ENCODE measurements around the gene AMZ1. TPM values are rescaled to one million over a fixed set of nuclear protein-coding genes. Genes with fewer than 3 reads are reported as not detected.

AMZ1 gene
- total RNA-seq = 1 to 10 TPM in 1 of 2 donors, under 1 TPM in 1; 0.83 to 2.3 TPM
- polyA plus RNA-seq (ENCODE audit: insufficient read length in 2 of 2) = 1 to 10 TPM; 4.2 to 4.8 TPM
- long read RNA-seq, donor 1 = 0 reads
- long read RNA-seq, donor 2 = 0 reads
- long read RNA-seq, donor 3, partial matches to known transcripts = 33 of 33 reads
- long read RNA-seq, donor 3, other reads (novel, unspliced or antisense) = 0 of 33 reads
- long read RNA-seq, donor 4, partial matches to known transcripts = 0 of 18 reads
- long read RNA-seq, donor 4, other reads (novel, unspliced or antisense) = 18 of 18 reads

- no peaks in the 10 kb centered on the region for H3K36me3 ChIP-seq (ENCODE audit: control insufficient read depth, insufficient read depth, low read length)
- no peak for DNase-seq (ENCODE audit: low read depth in 4 of 6, low spot score in 6 of 6)
- no peak within 1 kb of the TSS for H3K4me3 ChIP-seq (ENCODE audit: low read depth, low read length)
- 3% methylated on average over 41 of the region's 41 CpGs for WGBS (ENCODE audit: insufficient coverage)
- H3K9me3 ChIP-seq (ENCODE audit: control insufficient read depth, insufficient read depth, low read length) = no peaks in the 10 kb centered on the region
- H3K27ac ChIP-seq (ENCODE audit: low read depth, low read length) = peak within 1 kb of the TSS; percentile 49
- H3K4me1 ChIP-seq (ENCODE audit: control insufficient read depth, insufficient read depth, low read length) = peaks cover 32% of the 10 kb centered on the region
- peaks cover 25% of the 10 kb centered on the region for H3K27me3 ChIP-seq (ENCODE audit: control insufficient read depth, insufficient read depth, low read length)
These were observed at the start of gene AMZ1 for GRCh38 chr7:2687881-2688318. Gene AMZ1, plus strand, starts transcription at chr7:2688202. Its CDS starts 12,250 bp downstream, at chr7:2700452.

GRCh38 chr7:2638224-2638991 lies 49.6 kb upstream of the AMZ1 start:
- H3K27ac ChIP-seq (ENCODE audit: low read depth, low read length) = peak overlapping the region; percentile 73
- no peak overlapping the region for H3K4me3 ChIP-seq (ENCODE audit: low read depth, low read length)
- no peaks in the 10 kb centered on the region for H3K9me3 ChIP-seq (ENCODE audit: control insufficient read depth, insufficient read depth, low read length)
- WGBS (ENCODE audit: insufficient coverage) = 40% methylated on average over 32 of the region's 34 CpGs
- H3K4me1 ChIP-seq (ENCODE audit: control insufficient read depth, insufficient read depth, low read length) = peaks cover 90% of the 10 kb centered on the region
- peak in 1 of 6 donors; percentile 61 for DNase-seq (ENCODE audit: low read depth in 4 of 6, low spot score in 6 of 6)
- peaks cover 80% of the 10 kb centered on the region for H3K36me3 ChIP-seq (ENCODE audit: control insufficient read depth, insufficient read depth, low read length)
- H3K27me3 ChIP-seq (ENCODE audit: control insufficient read depth, insufficient read depth, low read length) = no peaks in the 10 kb centered on the region

- H3K27me3 ChIP-seq (ENCODE audit: control insufficient read depth, insufficient read depth, low read length) = no peaks in the 10 kb centered on the region
- H3K27ac ChIP-seq (ENCODE audit: low read depth, low read length) = peak overlapping the region; percentile 73
- no peak overlapping the region for H3K4me3 ChIP-seq (ENCODE audit: low read depth, low read length)
- 47% methylated on average over 24 of the region's 24 CpGs for WGBS (ENCODE audit: insufficient coverage)
- peaks cover 90% of the 10 kb centered on the region for H3K4me1 ChIP-seq (ENCODE audit: control insufficient read depth, insufficient read depth, low read length)
- no peaks in the 10 kb centered on the region for H3K9me3 ChIP-seq (ENCODE audit: control insufficient read depth, insufficient read depth, low read length)
- peaks cover 82% of the 10 kb centered on the region for H3K36me3 ChIP-seq (ENCODE audit: control insufficient read depth, insufficient read depth, low read length)
- peak in 1 of 6 donors; percentile 58 for DNase-seq (ENCODE audit: low read depth in 4 of 6, low spot score in 6 of 6)
These were observed 48.8 kb upstream of the AMZ1 start for GRCh38 chr7:2639181-2639681.

- H3K27me3 ChIP-seq (ENCODE audit: control insufficient read depth, insufficient read depth, low read length) = no peaks in the 10 kb centered on the region
- H3K36me3 ChIP-seq (ENCODE audit: control insufficient read depth, insufficient read depth, low read length) = peaks cover 83% of the 10 kb centered on the region
- H3K4me1 ChIP-seq (ENCODE audit: control insufficient read depth, insufficient read depth, low read length) = peaks cover 90% of the 10 kb centered on the region
- H3K9me3 ChIP-seq (ENCODE audit: control insufficient read depth, insufficient read depth, low read length) = no peaks in the 10 kb centered on the region
- 75% methylated on average over 33 of the region's 37 CpGs for WGBS (ENCODE audit: insufficient coverage)
- no peak for DNase-seq (ENCODE audit: low read depth in 4 of 6, low spot score in 6 of 6)
- H3K4me3 ChIP-seq (ENCODE audit: low read depth, low read length) = no peak overlapping the region
- peak overlapping the region; percentile 73 for H3K27ac ChIP-seq (ENCODE audit: low read depth, low read length)
These were observed 48.1 kb upstream of the AMZ1 start for GRCh38 chr7:2639695-2640481.

GRCh38 chr7:2640482-2640830 lies 47.5 kb upstream of the AMZ1 start:
- peaks cover 90% of the 10 kb centered on the region for H3K4me1 ChIP-seq (ENCODE audit: control insufficient read depth, insufficient read depth, low read length)
- 61% methylated on average over 12 of the region's 12 CpGs for WGBS (ENCODE audit: insufficient coverage)

GRCh38 chr7:2640846-2641316 lies 47.1 kb upstream of the AMZ1 start:
- no peak overlapping the region for H3K4me3 ChIP-seq (ENCODE audit: low read depth, low read length)
- DNase-seq (ENCODE audit: low read depth in 4 of 6, low spot score in 6 of 6) = no peak
- WGBS (ENCODE audit: insufficient coverage) = 60% methylated on average over 5 of the region's 9 CpGs

More at GRCh38 chr7:2640482-2640830, 47.5 kb upstream of the AMZ1 start:
- H3K27ac ChIP-seq (ENCODE audit: low read depth, low read length) = peak overlapping the region; percentile 81
- H3K36me3 ChIP-seq (ENCODE audit: control insufficient read depth, insufficient read depth, low read length) = peaks cover 83% of the 10 kb centered on the region
- DNase-seq (ENCODE audit: low read depth in 4 of 6, low spot score in 6 of 6) = no peak
- no peak overlapping the region for H3K4me3 ChIP-seq (ENCODE audit: low read depth, low read length)
- no peaks in the 10 kb centered on the region for H3K9me3 ChIP-seq (ENCODE audit: control insufficient read depth, insufficient read depth, low read length)
- H3K27me3 ChIP-seq (ENCODE audit: control insufficient read depth, insufficient read depth, low read length) = no peaks in the 10 kb centered on the region

GRCh38 chr7:2641406-2642393 lies 46.3 kb upstream of the AMZ1 start:
- H3K27ac ChIP-seq (ENCODE audit: low read depth, low read length) = peak overlapping the region; percentile 81
- peaks cover 84% of the 10 kb centered on the region for H3K36me3 ChIP-seq (ENCODE audit: control insufficient read depth, insufficient read depth, low read length)
- no peaks in the 10 kb centered on the region for H3K9me3 ChIP-seq (ENCODE audit: control insufficient read depth, insufficient read depth, low read length)
- no peaks in the 10 kb centered on the region for H3K27me3 ChIP-seq (ENCODE audit: control insufficient read depth, insufficient read depth, low read length)
- WGBS (ENCODE audit: insufficient coverage) = 16% methylated on average over 36 of the region's 39 CpGs
- peak in 2 of 6 donors; percentile 91 to 93 for DNase-seq (ENCODE audit: low read depth in 4 of 6, low spot score in 6 of 6)
- no peak overlapping the region for H3K4me3 ChIP-seq (ENCODE audit: low read depth, low read length)
- peaks cover 86% of the 10 kb centered on the region for H3K4me1 ChIP-seq (ENCODE audit: control insufficient read depth, insufficient read depth, low read length)

More at GRCh38 chr7:2640846-2641316, 47.1 kb upstream of the AMZ1 start:
- Histone ChIP-seq H3K9me3 (ENCODE audit: control insufficient read depth, insufficient read depth, low read length) (no peaks in the 10 kb centered on the region), H3K27me3 (ENCODE audit: control insufficient read depth, insufficient read depth, low read length) (no peaks in the 10 kb centered on the region), H3K4me1 (ENCODE audit: control insufficient read depth, insufficient read depth, low read length) (peaks cover 90% of the 10 kb centered on the region), H3K27ac (ENCODE audit: low read depth, low read length) (peak overlapping the region; percentile 81), H3K36me3 (ENCODE audit: control insufficient read depth, insufficient read depth, low read length) (peaks cover 83% of the 10 kb centered on the region)

GRCh38 chr7:2643386-2644219 lies 44.4 kb upstream of the AMZ1 start:
- Histone ChIP-seq H3K36me3 (ENCODE audit: control insufficient read depth, insufficient read depth, low read length) (peaks cover 84% of the 10 kb centered on the region), H3K27ac (ENCODE audit: low read depth, low read length) (no peak overlapping the region), H3K9me3 (ENCODE audit: control insufficient read depth, insufficient read depth, low read length) (no peaks in the 10 kb centered on the region)

More at GRCh38 chr7:2643386-2644219, 44.4 kb upstream of the AMZ1 start:
- 77% methylated on average over 20 of the region's 29 CpGs for WGBS (ENCODE audit: insufficient coverage)
- no peak for DNase-seq (ENCODE audit: low read depth in 4 of 6, low spot score in 6 of 6)
- Histone ChIP-seq H3K27me3 (ENCODE audit: control insufficient read depth, insufficient read depth, low read length) (no peaks in the 10 kb centered on the region), H3K4me1 (ENCODE audit: control insufficient read depth, insufficient read depth, low read length) (peaks cover 68% of the 10 kb centered on the region), H3K4me3 (ENCODE audit: low read depth, low read length) (no peak overlapping the region)

Measured in spinal cord (tissue), 10 donors.